ENCODE measurements around the gene EIF3D. TPM values are rescaled to one million over a fixed set of nuclear protein-coding genes. Genes with fewer than 3 reads are reported as not detected.

The EIF3D gene
- 66.2 TPM for total RNA-seq
- long read RNA-seq, transcript EIF3D-201 (15 exons, 2,155 nt): major isoform, 149 of 163 reads
- long read RNA-seq, partial matches to known transcripts: 3 of 163 reads
- long read RNA-seq, other reads (novel, unspliced or antisense): 11 of 163 reads

GRCh38 chr22:36528795-36529751, at the start of gene EIF3D:
Gene EIF3D, minus strand, starts transcription at chr22:36529166. Its CDS starts 3,045 bp downstream, at chr22:36526121.
- ATAC-seq (ENCODE audit: poor library complexity) (peak; percentile 95), DNase-seq (peak; percentile 99)
- intact Hi-C loops (cut with DNase I): no loop called here

- ATAC-seq (ENCODE audit: poor library complexity): no peak
- intact Hi-C loops (cut with DNase I): no loop called here
- no peak for DNase-seq
These were observed 49.7 kb upstream of the EIF3D start for GRCh38 chr22:36578619-36579018.

- intact Hi-C loops (cut with DNase I): no loop called here
- DNase-seq (no peak), ATAC-seq (ENCODE audit: poor library complexity) (no peak)
These were observed 48.1 kb upstream of the EIF3D start for GRCh38 chr22:36577019-36577418.

- no peak for DNase-seq
These were observed 45.8 kb upstream of the EIF3D start for GRCh38 chr22:36574728-36575127.

GRCh38 chr22:36573815-36574363, 44.9 kb upstream of the EIF3D start:
- ATAC-seq (ENCODE audit: poor library complexity): no peak
- intact Hi-C loops (cut with DNase I): no loop called here
- DNase-seq: no peak

More at GRCh38 chr22:36574728-36575127, 45.8 kb upstream of the EIF3D start:
- ATAC-seq (ENCODE audit: poor library complexity): no peak
- intact Hi-C loops (cut with DNase I): no loop called here

- ATAC-seq (ENCODE audit: poor library complexity) (no peak), DNase-seq (no peak)
- intact Hi-C loops (cut with DNase I): no loop called here
These were observed 43.0 kb upstream of the EIF3D start for GRCh38 chr22:36571991-36572390.

- DNase-seq (no peak), ATAC-seq (ENCODE audit: poor library complexity) (no peak)
- intact Hi-C loops (cut with DNase I): no loop called here
These were observed 41.0 kb upstream of the EIF3D start for GRCh38 chr22:36569999-36570398.

GRCh38 chr22:36568846-36569245, 39.9 kb upstream of the EIF3D start:
- intact Hi-C loops (cut with DNase I): no loop called here
- no peak for ATAC-seq (ENCODE audit: poor library complexity)
- no peak for DNase-seq

- DNase-seq (no peak), ATAC-seq (ENCODE audit: poor library complexity) (no peak)
- intact Hi-C loops (cut with DNase I): no loop called here
These were observed 37.8 kb upstream of the EIF3D start for GRCh38 chr22:36566720-36567119.

- DNase-seq (no peak), ATAC-seq (ENCODE audit: poor library complexity) (no peak)
- intact Hi-C loops (cut with DNase I): no loop called here
These were observed 36.7 kb upstream of the EIF3D start for GRCh38 chr22:36565686-36566085.

- DNase-seq (no peak), ATAC-seq (ENCODE audit: poor library complexity) (no peak)
- intact Hi-C loops (cut with DNase I): no loop called here
These were observed 36.2 kb upstream of the EIF3D start for GRCh38 chr22:36565159-36565507.

- DNase-seq: no peak
- ATAC-seq (ENCODE audit: poor library complexity): no peak
- intact Hi-C loops (cut with DNase I): no loop called here
These were observed 35.6 kb upstream of the EIF3D start for GRCh38 chr22:36564422-36565158.

GRCh38 chr22:36563898-36564297, 34.9 kb upstream of the EIF3D start:
- DNase-seq (no peak), ATAC-seq (ENCODE audit: poor library complexity) (no peak)
- intact Hi-C loops (cut with DNase I): no loop called here

- DNase-seq (no peak), ATAC-seq (ENCODE audit: poor library complexity) (no peak)
- intact Hi-C loops (cut with DNase I): no loop called here
These were observed 34.5 kb upstream of the EIF3D start for GRCh38 chr22:36563444-36563843.

- ATAC-seq (ENCODE audit: poor library complexity) (no peak), DNase-seq (no peak)
- intact Hi-C loops (cut with DNase I): no loop called here
These were observed 34.0 kb upstream of the EIF3D start for GRCh38 chr22:36563001-36563400.

- ATAC-seq (ENCODE audit: poor library complexity): no peak
- DNase-seq: no peak
- intact Hi-C loops (cut with DNase I): no loop called here
These were observed 33.4 kb upstream of the EIF3D start for GRCh38 chr22:36562261-36562835.

GRCh38 chr22:36561291-36561811, 32.4 kb upstream of the EIF3D start:
- DNase-seq: no peak
- no peak for ATAC-seq (ENCODE audit: poor library complexity)

GRCh38 chr22:36560001-36560400, 31.0 kb upstream of the EIF3D start:
- intact Hi-C loops (cut with DNase I): no loop called here
- no peak for DNase-seq
- ATAC-seq (ENCODE audit: poor library complexity): no peak

More at GRCh38 chr22:36561291-36561811, 32.4 kb upstream of the EIF3D start:
- intact Hi-C loops (cut with DNase I): no loop called here

GRCh38 chr22:36554098-36554497, 25.1 kb upstream of the EIF3D start:
- intact Hi-C loops (cut with DNase I): no loop called here
- no peak for DNase-seq
- ATAC-seq (ENCODE audit: poor library complexity): no peak

All from Right ventricle myocardium superior (tissue), 1 donor.